ENCODE data around the gene APOBEC3C.

The APOBEC3C gene

GRCh38 chr22:39013942-39014722 is at the start of gene APOBEC3C:
TSS of gene APOBEC3C (plus strand) at chr22:39014257. CDS start at chr22:39014363, 106 bp downstream.
- Histone ChIP-seq H3K9me3 (no peaks in the 10 kb centered on the region), H3K4me3 (peak within 1 kb of the TSS; percentile 26), H3K36me3 (replicated peaks) (no peaks in the 10 kb centered on the region), H3K27me3 (ENCODE audit: low read depth) (no peaks in the 10 kb centered on the region), H3K4me1 (peaks cover 5% of the 10 kb centered on the region)
- in situ Hi-C loops (cut with MboI; ENCODE audit: low sequenced_read_pairs) = no loop called here
- DNase-seq (ENCODE audit: low spot score in 2 of 2) = peak; percentile 60 to 81

- Histone ChIP-seq H3K4me3 (no peak overlapping the region), H3K9me3 (no peaks in the 10 kb centered on the region), H3K27me3 (ENCODE audit: low read depth) (peaks cover 14% of the 10 kb centered on the region), H3K4me1 (no peaks in the 10 kb centered on the region), H3K36me3 (replicated peaks) (no peaks in the 10 kb centered on the region)
- no peak for DNase-seq (ENCODE audit: low spot score in 2 of 2)
- in situ Hi-C loops (cut with MboI; ENCODE audit: low sequenced_read_pairs) = no loop called here
Observed at GRCh38 chr22:38964306-38964705, 49.8 kb upstream of the APOBEC3C start.

GRCh38 chr22:38964989-38965388 is 49.1 kb upstream of the APOBEC3C start:
- in situ Hi-C loops (cut with MboI; ENCODE audit: low sequenced_read_pairs) = no loop called here
- H3K4me3 ChIP-seq = no peak overlapping the region
- no peaks in the 10 kb centered on the region for H3K36me3 ChIP-seq (replicated peaks)
- DNase-seq (ENCODE audit: low spot score in 2 of 2) = no peak
- H3K9me3 ChIP-seq = no peaks in the 10 kb centered on the region
- H3K27me3 ChIP-seq (ENCODE audit: low read depth) = peaks cover 14% of the 10 kb centered on the region
- H3K4me1 ChIP-seq = no peaks in the 10 kb centered on the region

- in situ Hi-C loops (cut with MboI; ENCODE audit: low sequenced_read_pairs) = no loop called here
- peaks cover 20% of the 10 kb centered on the region for H3K27me3 ChIP-seq (ENCODE audit: low read depth)
- no peaks in the 10 kb centered on the region for H3K9me3 ChIP-seq
- no peak for DNase-seq (ENCODE audit: low spot score in 2 of 2)
- no peaks in the 10 kb centered on the region for H3K4me1 ChIP-seq
- H3K4me3 ChIP-seq = no peak overlapping the region
- no peaks in the 10 kb centered on the region for H3K36me3 ChIP-seq (replicated peaks)
Observed at GRCh38 chr22:38965614-38966379, 48.3 kb upstream of the APOBEC3C start.

GRCh38 chr22:38966380-38966702 is 47.7 kb upstream of the APOBEC3C start:
- Histone ChIP-seq H3K4me1 (no peaks in the 10 kb centered on the region), H3K36me3 (replicated peaks) (no peaks in the 10 kb centered on the region), H3K27me3 (ENCODE audit: low read depth) (peaks cover 26% of the 10 kb centered on the region), H3K4me3 (no peak overlapping the region), H3K9me3 (no peaks in the 10 kb centered on the region)
- in situ Hi-C loops (cut with MboI; ENCODE audit: low sequenced_read_pairs) = no loop called here
- no peak for DNase-seq (ENCODE audit: low spot score in 2 of 2)

- Histone ChIP-seq H3K36me3 (replicated peaks) (no peaks in the 10 kb centered on the region), H3K9me3 (no peaks in the 10 kb centered on the region), H3K4me1 (no peaks in the 10 kb centered on the region), H3K4me3 (no peak overlapping the region), H3K27me3 (ENCODE audit: low read depth) (peaks cover 32% of the 10 kb centered on the region)
- in situ Hi-C loops (cut with MboI; ENCODE audit: low sequenced_read_pairs) = no loop called here
- DNase-seq (ENCODE audit: low spot score in 2 of 2) = no peak
Observed at GRCh38 chr22:38966942-38967341, 47.1 kb upstream of the APOBEC3C start.

- in situ Hi-C loops (cut with MboI; ENCODE audit: low sequenced_read_pairs) = no loop called here
- peaks cover 32% of the 10 kb centered on the region for H3K27me3 ChIP-seq (ENCODE audit: low read depth)
- H3K9me3 ChIP-seq = no peaks in the 10 kb centered on the region
- no peaks in the 10 kb centered on the region for H3K36me3 ChIP-seq (replicated peaks)
- H3K4me3 ChIP-seq = no peak overlapping the region
- no peaks in the 10 kb centered on the region for H3K4me1 ChIP-seq
- no peak for DNase-seq (ENCODE audit: low spot score in 2 of 2)
Observed at GRCh38 chr22:38967451-38968450, 46.3 kb upstream of the APOBEC3C start.

GRCh38 chr22:38968801-38969200 is 45.3 kb upstream of the APOBEC3C start:
- no peak for DNase-seq (ENCODE audit: low spot score in 2 of 2)
- Histone ChIP-seq H3K4me3 (no peak overlapping the region), H3K4me1 (no peaks in the 10 kb centered on the region), H3K36me3 (replicated peaks) (no peaks in the 10 kb centered on the region), H3K27me3 (ENCODE audit: low read depth) (peaks cover 32% of the 10 kb centered on the region), H3K9me3 (no peaks in the 10 kb centered on the region)
- in situ Hi-C loops (cut with MboI; ENCODE audit: low sequenced_read_pairs) = no loop called here

- in situ Hi-C loops (cut with MboI; ENCODE audit: low sequenced_read_pairs) = no loop called here
- DNase-seq (ENCODE audit: low spot score in 2 of 2) = no peak
- peaks cover 32% of the 10 kb centered on the region for H3K27me3 ChIP-seq (ENCODE audit: low read depth)
- H3K9me3 ChIP-seq = no peaks in the 10 kb centered on the region
- H3K4me1 ChIP-seq = no peaks in the 10 kb centered on the region
- no peaks in the 10 kb centered on the region for H3K36me3 ChIP-seq (replicated peaks)
- H3K4me3 ChIP-seq = no peak overlapping the region
Observed at GRCh38 chr22:38970551-38970950, 43.5 kb upstream of the APOBEC3C start.

GRCh38 chr22:38971202-38971601 is 42.9 kb upstream of the APOBEC3C start:
- H3K36me3 ChIP-seq (replicated peaks) = no peaks in the 10 kb centered on the region
- no peaks in the 10 kb centered on the region for H3K4me1 ChIP-seq
- no peak overlapping the region for H3K4me3 ChIP-seq
- in situ Hi-C loops (cut with MboI; ENCODE audit: low sequenced_read_pairs) = no loop called here
- no peaks in the 10 kb centered on the region for H3K9me3 ChIP-seq
- no peak for DNase-seq (ENCODE audit: low spot score in 2 of 2)
- H3K27me3 ChIP-seq (ENCODE audit: low read depth) = peaks cover 32% of the 10 kb centered on the region

- Histone ChIP-seq H3K4me3 (no peak overlapping the region), H3K9me3 (no peaks in the 10 kb centered on the region), H3K4me1 (no peaks in the 10 kb centered on the region), H3K27me3 (ENCODE audit: low read depth) (peaks cover 32% of the 10 kb centered on the region), H3K36me3 (replicated peaks) (no peaks in the 10 kb centered on the region)
- DNase-seq (ENCODE audit: low spot score in 2 of 2) = no peak
- in situ Hi-C loops (cut with MboI; ENCODE audit: low sequenced_read_pairs) = no loop called here
Observed at GRCh38 chr22:38971791-38972190, 42.3 kb upstream of the APOBEC3C start.

GRCh38 chr22:38972558-38972957 is 41.5 kb upstream of the APOBEC3C start:
- H3K4me1 ChIP-seq = no peaks in the 10 kb centered on the region
- no peak overlapping the region for H3K4me3 ChIP-seq
- in situ Hi-C loops (cut with MboI; ENCODE audit: low sequenced_read_pairs) = no loop called here
- DNase-seq (ENCODE audit: low spot score in 2 of 2) = no peak
- no peaks in the 10 kb centered on the region for H3K36me3 ChIP-seq (replicated peaks)
- H3K9me3 ChIP-seq = no peaks in the 10 kb centered on the region
- peaks cover 32% of the 10 kb centered on the region for H3K27me3 ChIP-seq (ENCODE audit: low read depth)

GRCh38 chr22:38973289-38974169 is 40.5 kb upstream of the APOBEC3C start:
- Histone ChIP-seq H3K9me3 (no peaks in the 10 kb centered on the region), H3K36me3 (replicated peaks) (no peaks in the 10 kb centered on the region), H3K27me3 (ENCODE audit: low read depth) (peaks cover 24% of the 10 kb centered on the region), H3K4me3 (no peak overlapping the region), H3K4me1 (no peaks in the 10 kb centered on the region)
- DNase-seq (ENCODE audit: low spot score in 2 of 2) = peak; percentile 51 to 72
- in situ Hi-C loops (cut with MboI; ENCODE audit: low sequenced_read_pairs) = no loop called here

Measured in HAP-1 (cell line).